ENCODE data around the gene MRPL37. TPM values are rescaled to one million over a fixed set of nuclear protein-coding genes. Genes with fewer than 3 reads are reported as not detected.

Gene MRPL37
- polyA plus RNA-seq, 3 donors = 7.5 to 47.8 (median 42.5) TPM

DNA sequence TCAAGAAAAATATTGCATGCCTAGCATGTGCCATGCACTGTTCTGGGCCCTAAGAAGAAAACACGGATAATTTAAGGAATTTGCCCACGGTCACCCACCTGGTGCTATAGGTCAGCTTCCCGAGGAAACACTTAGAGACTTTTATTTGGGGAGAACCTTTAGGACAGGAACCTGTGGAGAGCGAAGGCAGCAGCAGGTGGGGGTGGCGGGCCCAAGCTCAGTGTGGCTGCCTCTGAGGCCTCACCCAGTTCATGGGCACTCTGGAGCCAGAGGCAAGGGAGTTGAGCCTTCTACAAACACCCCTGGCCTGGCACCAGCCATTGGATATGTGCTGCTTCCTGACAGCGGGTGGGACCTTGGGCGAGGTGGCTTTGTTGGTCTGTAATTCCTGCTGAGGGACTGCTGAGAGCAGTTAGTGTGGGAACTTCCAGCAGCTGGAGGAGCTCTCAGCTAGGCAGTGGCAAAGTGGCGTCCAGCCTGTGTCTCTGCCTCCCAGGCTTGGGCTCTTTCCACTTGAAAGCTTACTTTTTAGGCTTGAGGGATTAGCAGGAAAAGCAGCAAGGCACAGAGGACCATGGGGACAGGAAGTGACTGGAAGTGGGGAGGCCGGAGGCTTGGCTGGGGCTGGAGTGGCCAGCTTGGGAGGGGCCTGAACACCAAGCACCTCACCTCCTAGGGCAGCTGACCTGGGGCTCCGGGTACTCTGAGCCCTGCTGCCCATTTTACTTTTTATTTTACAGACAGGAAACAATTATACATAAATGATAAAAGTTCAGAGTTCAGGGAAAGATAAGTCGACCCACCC is 19.1 kb downstream of the MRPL37 start:
- TF ChIP-seq, protein P1, sequence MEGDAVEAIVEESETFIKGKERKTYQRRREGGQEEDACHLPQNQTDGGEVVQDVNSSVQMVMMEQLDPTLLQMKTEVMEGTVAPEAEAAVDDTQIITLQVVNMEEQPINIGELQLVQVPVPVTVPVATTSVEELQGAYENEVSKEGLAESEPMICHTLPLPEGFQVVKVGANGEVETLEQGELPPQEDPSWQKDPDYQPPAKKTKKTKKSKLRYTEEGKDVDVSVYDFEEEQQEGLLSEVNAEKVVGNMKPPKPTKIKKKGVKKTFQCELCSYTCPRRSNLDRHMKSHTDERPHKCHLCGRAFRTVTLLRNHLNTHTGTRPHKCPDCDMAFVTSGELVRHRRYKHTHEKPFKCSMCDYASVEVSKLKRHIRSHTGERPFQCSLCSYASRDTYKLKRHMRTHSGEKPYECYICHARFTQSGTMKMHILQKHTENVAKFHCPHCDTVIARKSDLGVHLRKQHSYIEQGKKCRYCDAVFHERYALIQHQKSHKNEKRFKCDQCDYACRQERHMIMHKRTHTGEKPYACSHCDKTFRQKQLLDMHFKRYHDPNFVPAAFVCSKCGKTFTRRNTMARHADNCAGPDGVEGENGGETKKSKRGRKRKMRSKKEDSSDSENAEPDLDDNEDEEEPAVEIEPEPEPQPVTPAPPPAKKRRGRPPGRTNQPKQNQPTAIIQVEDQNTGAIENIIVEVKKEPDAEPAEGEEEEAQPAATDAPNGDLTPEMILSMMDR (IDR thresholded peaks at IDR 0.05) = no peak
- peak overlapping the region in 1 of 2 donors; percentile 78 for H3K27ac ChIP-seq (ENCODE audit: low read depth in 1 of 2, low read length in 2 of 2)
- H3K9ac ChIP-seq (ENCODE audit: insufficient read depth, low read length, poor library complexity, severe bottlenecking) = no peak overlapping the region
- H3K79me2 ChIP-seq (ENCODE audit: insufficient read depth, low read length) = no peaks in the 10 kb centered on the region
- Mint-ChIP-seq H3K9me3 (no peaks in the 10 kb centered on the region), H3K27ac (peak overlapping the region in 4 of 7 donors; percentile 47 to 82 (median 64)), H3K27me3 (ENCODE audit: low read depth in 3 of 3) (peaks cover 0 to 1% (median 0%) of the 10 kb centered on the region in 3 donors), H3K4me3 (no peak overlapping the region), H3K4me1 (peaks cover 22% of the 10 kb centered on the region), H3K36me3 (peaks cover 64 to 65% of the 10 kb centered on the region in 2 donors)
- H3K4me3 ChIP-seq (replicated peaks in 1 of 3; ENCODE audit: low read depth in 2 of 3, low read length in 3 of 3) = no peak overlapping the region
- no peak overlapping the region for H2AFZ ChIP-seq (ENCODE audit: insufficient read depth, low read depth, low read length, poor library complexity, severe bottlenecking)
- peaks cover 8% of the 10 kb centered on the region for H4K20me1 ChIP-seq (ENCODE audit: insufficient read depth, low read length)
- no peak for DNase-seq
- H3K4me2 ChIP-seq (replicated peaks; ENCODE audit: extremely low read depth, low read length, poor library complexity, severe bottlenecking) = no peak overlapping the region
- intact Hi-C loops (cut with micrococcal nuclease) = no loop called here
- WGBS (ENCODE audit: insufficient coverage) = 97% methylated on average over 8 of the region's 11 CpGs
- H3K4me1 ChIP-seq (ENCODE audit: control insufficient read depth in 1 of 2, insufficient read depth in 2 of 2, low read length in 2 of 2) = peaks cover 18 to 19% of the 10 kb centered on the region in 2 donors
- H3K36me3 ChIP-seq (replicated peaks in 1 of 2; ENCODE audit: control insufficient read depth in 1 of 2, insufficient read depth in 2 of 2, low read length in 2 of 2) = peaks cover 50 to 61% of the 10 kb centered on the region in 2 donors
- no peaks in the 10 kb centered on the region for H3K27me3 ChIP-seq (ENCODE audit: control insufficient read depth in 2 of 2, insufficient read depth in 2 of 2, low read length in 2 of 2)
- no peaks in the 10 kb centered on the region for H3K9me3 ChIP-seq (replicated peaks in 1 of 2; ENCODE audit: control insufficient read depth in 1 of 2, insufficient read depth in 1 of 2, low read length in 2 of 2)

DNA sequence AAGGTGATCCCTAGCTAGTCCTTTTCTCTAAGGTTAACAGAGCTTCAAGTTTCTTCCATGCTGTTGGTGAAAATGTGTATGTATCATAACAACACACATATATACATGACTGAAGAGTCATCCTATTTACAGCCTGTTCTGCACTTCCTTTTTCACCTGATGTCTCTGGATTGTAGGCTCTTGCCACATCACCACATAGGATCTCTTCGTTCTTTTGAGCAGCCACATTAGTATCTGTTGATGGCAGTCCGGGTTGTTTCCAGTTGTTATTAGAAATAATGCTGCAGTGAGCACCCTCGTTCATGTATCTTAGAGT is 19.7 kb downstream of the MRPL37 start:
- Histone ChIP-seq H3K36me3 (replicated peaks in 1 of 2; ENCODE audit: control insufficient read depth in 1 of 2, insufficient read depth in 2 of 2, low read length in 2 of 2) (peaks cover 44 to 55% of the 10 kb centered on the region in 2 donors), H3K9ac (ENCODE audit: insufficient read depth, low read length, poor library complexity, severe bottlenecking) (no peak overlapping the region), H3K27ac (ENCODE audit: low read depth in 1 of 2, low read length in 2 of 2) (peak overlapping the region in 1 of 2 donors; percentile 78), H3K4me2 (replicated peaks; ENCODE audit: extremely low read depth, low read length, poor library complexity, severe bottlenecking) (no peak overlapping the region), H3K4me3 (replicated peaks in 1 of 3; ENCODE audit: low read depth in 2 of 3, low read length in 3 of 3) (no peak overlapping the region), H3K27me3 (ENCODE audit: control insufficient read depth in 2 of 2, insufficient read depth in 2 of 2, low read length in 2 of 2) (no peaks in the 10 kb centered on the region), H3K9me3 (replicated peaks in 1 of 2; ENCODE audit: control insufficient read depth in 1 of 2, insufficient read depth in 1 of 2, low read length in 2 of 2) (no peaks in the 10 kb centered on the region), H3K4me1 (ENCODE audit: control insufficient read depth in 1 of 2, insufficient read depth in 2 of 2, low read length in 2 of 2) (peaks cover 18 to 19% of the 10 kb centered on the region in 2 donors), H3K79me2 (ENCODE audit: insufficient read depth, low read length) (no peaks in the 10 kb centered on the region), H4K20me1 (ENCODE audit: insufficient read depth, low read length) (peaks cover 8% of the 10 kb centered on the region), H2AFZ (ENCODE audit: insufficient read depth, low read depth, low read length, poor library complexity, severe bottlenecking) (no peak overlapping the region)
- H3K4me1 Mint-ChIP-seq = peaks cover 22% of the 10 kb centered on the region
- no peaks in the 10 kb centered on the region for H3K9me3 Mint-ChIP-seq
- peaks cover 0 to 2% (median 1%) of the 10 kb centered on the region in 3 donors for H3K27me3 Mint-ChIP-seq (ENCODE audit: low read depth in 3 of 3)
- 44% methylated on average over 1 of the region's 3 CpGs for WGBS (ENCODE audit: insufficient coverage)
- peak in 1 of 3 donors; percentile 16 for DNase-seq
- TF ChIP-seq, protein P1 (IDR thresholded peaks at IDR 0.05) = no peak
- no peak overlapping the region for H3K4me3 Mint-ChIP-seq
- H3K27ac Mint-ChIP-seq = peak overlapping the region in 6 of 7 donors; percentile 58 to 83 (median 74)
- H3K36me3 Mint-ChIP-seq = peaks cover 62 to 63% of the 10 kb centered on the region in 2 donors
- intact Hi-C loops (cut with micrococcal nuclease) = loop anchor here in 1 of 2 donors (10.0 kb wide), 1 partner anchor 185 kb away; the partner anchor contains the start of gene SSBP3
